HG03159 (cell line): ENCODE measurements around the gene ESRRG.

Experiments
- ATAC-seq: cut with Tn5 transposase; IDR thresholded peaks from one replicate; pipeline ENCODE4 v1.9.1; 2021; ENCODE audit warnings: mild to moderate bottlenecking, moderate library complexity; ENCODE audit not compliant: unreplicated experiment

ESRRG gene

GRCh38 chr1:216457356-216457755 is 265.9 kb downstream of the ESRRG start:
- no peak for ATAC-seq

GRCh38 chr1:216456682-216457081 is 266.5 kb downstream of the ESRRG start:
- no peak for ATAC-seq

GRCh38 chr1:216453777-216454176 is 269.5 kb downstream of the ESRRG start:
- ATAC-seq: no peak
